ENCODE measurements around the gene PTPN23. TPM values are rescaled to one million over a fixed set of nuclear protein-coding genes. Genes with fewer than 3 reads are reported as not detected.
"Not testable (repeated sequence)": the region's sequence is repeated elsewhere in the genome, so short reads cannot be mapped to it uniquely, and the experiment has no call there.

PTPN23 gene
- total and polyA plus RNA-seq, 2 donors: 4.3 to 17.3 TPM

DNA sequence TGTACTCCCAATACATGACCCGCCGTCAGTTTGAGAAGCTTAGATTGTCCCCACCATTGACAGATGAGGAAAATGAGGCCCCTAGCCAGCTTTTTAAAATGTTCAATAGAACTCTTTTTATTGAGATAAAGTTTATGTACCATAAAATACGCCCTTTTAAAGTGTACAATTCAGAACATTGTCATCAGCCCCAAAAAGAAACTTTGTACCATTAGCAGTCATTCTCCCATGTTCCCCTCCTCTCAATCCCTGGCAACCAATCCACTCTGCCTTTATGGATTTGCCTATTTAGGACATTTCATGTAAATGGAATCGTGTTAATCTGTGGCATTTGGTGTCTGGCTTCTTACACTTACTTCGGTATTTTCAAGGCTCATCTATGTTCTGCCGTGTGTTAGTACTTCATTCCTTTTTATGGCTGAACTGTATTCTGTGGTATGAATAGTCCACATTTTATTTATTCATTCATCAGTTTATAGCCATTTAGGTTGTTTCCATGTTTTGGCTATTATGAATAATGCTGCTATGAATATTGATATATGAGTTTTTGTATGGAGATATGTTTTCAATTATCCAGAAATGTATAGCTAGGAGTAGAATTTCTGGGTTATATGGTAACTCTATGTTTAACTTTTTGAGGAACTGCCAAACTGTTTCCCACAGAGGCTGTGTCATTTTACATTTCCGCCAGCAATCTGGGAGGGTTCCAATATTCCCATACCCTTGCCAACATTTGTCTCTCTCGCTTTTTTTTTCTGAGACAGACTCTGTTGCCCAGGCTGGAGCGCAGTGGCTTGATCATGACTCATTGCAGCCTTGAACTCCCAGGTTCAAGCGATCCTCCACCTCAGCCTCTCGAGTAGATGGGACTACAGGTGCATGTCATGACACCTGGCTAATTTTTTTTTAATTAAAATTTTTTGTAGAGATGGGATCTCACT, 15.3 kb upstream of the PTPN23 start:
- DNase-seq (ENCODE audit: low read depth in 6 of 9, low spot score in 9 of 9): no peak
- no peak overlapping the region for H3K27ac ChIP-seq (ENCODE audit: low read depth in 1 of 2, low read length in 1 of 2)
- WGBS: 93% methylated on average over 11 of the region's 11 CpGs
- no peak overlapping the region for H3K4me3 ChIP-seq (ENCODE audit: low read length in 2 of 2)
- H3K4me1 ChIP-seq (ENCODE audit: control insufficient read depth in 2 of 2, insufficient read depth in 2 of 2, low read length in 2 of 2): peaks cover 0 to 4% of the 10 kb centered on the region in 2 donors
- no peaks in the 10 kb centered on the region for H3K27me3 ChIP-seq (ENCODE audit: control insufficient read depth in 2 of 2, insufficient read depth in 1 of 2, low read length in 1 of 2)
- no peaks in the 10 kb centered on the region for H3K36me3 ChIP-seq (ENCODE audit: control insufficient read depth in 2 of 2, insufficient read depth in 2 of 2, low read length in 1 of 2)
- H3K9me3 ChIP-seq (ENCODE audit: control insufficient read depth in 2 of 2, insufficient read depth in 1 of 2, low read length in 1 of 2): peaks cover 0 to 9% of the 10 kb centered on the region in 2 donors

DNA sequence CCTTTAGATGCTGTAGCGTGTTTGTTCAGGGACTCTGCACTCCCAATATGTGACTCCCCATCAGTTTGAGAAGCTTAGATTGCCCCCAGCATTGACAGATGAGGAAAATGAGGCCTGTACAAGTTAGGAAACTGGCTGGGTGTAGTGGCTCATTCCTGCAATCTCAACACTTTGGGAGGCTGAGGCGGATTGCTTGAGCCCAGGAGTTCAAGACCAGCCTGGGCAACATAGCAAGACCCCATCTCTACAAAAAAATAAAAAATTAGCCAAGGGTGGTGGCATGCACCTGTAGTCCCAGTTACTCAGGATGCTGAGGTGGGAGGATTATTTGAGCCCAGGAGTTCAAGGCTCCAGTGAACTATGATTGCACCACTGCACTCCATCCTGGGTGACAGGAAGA, 14.0 kb upstream of the PTPN23 start:
- over 99% methylated on average over 2 of the region's 2 CpGs for WGBS
- no peak overlapping the region for H3K27ac ChIP-seq (ENCODE audit: low read depth in 1 of 2, low read length in 1 of 2)
- no peak for DNase-seq (ENCODE audit: low read depth in 6 of 9, low spot score in 9 of 9)
- H3K9me3 ChIP-seq (ENCODE audit: control insufficient read depth in 2 of 2, insufficient read depth in 1 of 2, low read length in 1 of 2): peaks cover 0 to 8% of the 10 kb centered on the region in 2 donors
- no peaks in the 10 kb centered on the region for H3K36me3 ChIP-seq (ENCODE audit: control insufficient read depth in 2 of 2, insufficient read depth in 2 of 2, low read length in 1 of 2)
- H3K4me1 ChIP-seq (ENCODE audit: control insufficient read depth in 2 of 2, insufficient read depth in 2 of 2, low read length in 2 of 2): peaks cover 0 to 4% of the 10 kb centered on the region in 2 donors
- no peaks in the 10 kb centered on the region for H3K27me3 ChIP-seq (ENCODE audit: control insufficient read depth in 2 of 2, insufficient read depth in 1 of 2, low read length in 1 of 2)
- no peak overlapping the region for H3K4me3 ChIP-seq (ENCODE audit: low read length in 2 of 2)

DNA sequence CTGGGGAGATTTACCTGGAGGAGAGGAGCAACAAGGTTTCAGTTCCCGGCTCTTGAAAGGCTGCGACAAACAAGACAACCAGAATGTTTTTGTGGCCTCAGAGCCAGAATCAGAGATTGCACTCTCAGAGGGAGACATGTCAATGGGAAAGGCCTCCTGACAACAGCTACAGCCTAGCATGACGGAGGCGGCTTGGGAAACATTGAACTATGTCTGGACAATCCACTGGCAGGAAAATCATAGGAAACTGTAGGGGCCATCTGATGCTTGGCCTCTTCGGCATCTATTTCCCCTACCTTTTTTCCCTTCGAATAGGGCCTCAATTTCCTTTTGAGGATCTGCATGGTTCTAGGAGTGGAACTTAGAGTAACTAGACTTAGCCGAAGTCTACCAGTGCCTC, 13.2 kb upstream of the PTPN23 start:
- Histone ChIP-seq H3K27me3 (ENCODE audit: control insufficient read depth in 2 of 2, insufficient read depth in 1 of 2, low read length in 1 of 2) (no peaks in the 10 kb centered on the region), H3K27ac (ENCODE audit: low read depth in 1 of 2, low read length in 1 of 2) (no peak overlapping the region), H3K4me3 (ENCODE audit: low read length in 2 of 2) (no peak overlapping the region), H3K36me3 (ENCODE audit: control insufficient read depth in 2 of 2, insufficient read depth in 2 of 2, low read length in 1 of 2) (no peaks in the 10 kb centered on the region), H3K4me1 (ENCODE audit: control insufficient read depth in 2 of 2, insufficient read depth in 2 of 2, low read length in 2 of 2) (peaks cover 0 to 2% of the 10 kb centered on the region in 2 donors), H3K9me3 (ENCODE audit: control insufficient read depth in 2 of 2, insufficient read depth in 1 of 2, low read length in 1 of 2) (peaks cover 0 to 4% of the 10 kb centered on the region in 2 donors)
- 95% methylated on average over 7 of the region's 7 CpGs for WGBS
- no peak for DNase-seq (ENCODE audit: low read depth in 6 of 9, low spot score in 9 of 9)

DNA sequence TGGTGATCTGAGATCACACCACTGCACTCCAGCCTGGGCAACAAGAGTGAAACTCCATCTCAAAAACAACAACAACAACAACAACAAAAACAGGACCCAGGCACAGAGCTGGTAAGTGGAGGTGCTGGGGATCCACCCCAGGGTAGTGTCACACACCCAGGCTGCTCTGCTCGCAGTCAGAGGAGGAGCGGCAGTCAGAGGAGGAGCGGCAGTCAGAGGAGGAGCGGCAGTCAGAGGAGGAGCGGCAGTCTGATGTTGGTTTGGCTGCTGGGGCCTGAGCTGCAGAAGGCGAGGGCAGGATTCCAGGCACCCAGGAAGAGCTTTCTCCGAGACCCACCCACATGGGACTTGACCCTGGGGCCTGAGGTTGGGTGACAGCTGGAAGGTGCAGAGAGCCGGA, 10.8 kb upstream of the PTPN23 start:
- not testable (repeated sequence) for DNase-seq (ENCODE audit: low read depth in 6 of 9, low spot score in 9 of 9); H3K4me3 ChIP-seq (ENCODE audit: low read length in 2 of 2); H3K9me3 ChIP-seq (ENCODE audit: control insufficient read depth in 2 of 2, insufficient read depth in 1 of 2, low read length in 1 of 2); H3K36me3 ChIP-seq (ENCODE audit: control insufficient read depth in 2 of 2, insufficient read depth in 2 of 2, low read length in 1 of 2); H3K27me3 ChIP-seq (ENCODE audit: control insufficient read depth in 2 of 2, insufficient read depth in 1 of 2, low read length in 1 of 2); H3K27ac ChIP-seq (ENCODE audit: low read depth in 1 of 2, low read length in 1 of 2); H3K4me1 ChIP-seq (ENCODE audit: control insufficient read depth in 2 of 2, insufficient read depth in 2 of 2, low read length in 2 of 2)
- WGBS: 96% methylated on average over 8 of the region's 8 CpGs

DNA sequence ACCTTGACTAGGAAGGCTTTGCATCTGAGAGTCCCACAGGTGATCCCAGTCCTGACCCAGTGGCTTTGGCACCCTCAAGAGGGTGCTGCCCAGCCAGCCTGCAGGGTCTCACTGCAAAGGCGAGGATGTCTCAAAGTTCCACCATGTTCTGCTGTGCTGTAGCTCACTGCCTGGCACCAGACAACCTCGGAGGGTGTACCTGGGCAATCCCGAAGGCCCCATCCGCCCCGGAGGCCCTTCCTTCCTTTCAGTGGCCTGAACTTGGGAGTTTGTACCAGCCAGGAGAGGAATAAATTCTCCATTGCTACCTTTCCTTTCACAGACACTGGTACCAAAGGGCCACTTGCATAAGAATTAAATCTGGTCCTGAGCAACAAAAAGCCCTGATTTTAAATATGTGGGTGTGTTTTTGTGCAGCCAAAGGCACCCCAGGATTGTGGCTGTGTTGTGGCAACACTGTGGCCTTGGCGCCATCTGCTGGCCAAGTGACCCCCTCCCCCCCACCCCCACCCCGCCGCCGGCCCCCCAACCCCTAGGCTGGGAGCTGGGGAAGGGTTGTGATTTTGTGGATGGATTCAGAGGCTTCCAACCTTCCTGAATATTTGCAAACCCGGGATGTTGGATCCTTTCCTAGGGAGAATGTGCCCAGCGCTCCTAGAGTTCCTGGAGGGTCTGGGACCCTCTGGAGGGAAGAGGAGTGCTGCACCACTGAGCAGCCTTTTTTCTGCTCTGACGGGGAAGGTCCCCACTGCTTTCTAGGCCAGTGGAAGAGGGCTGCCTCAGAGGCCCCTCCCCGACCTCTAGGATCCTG, 9.7 kb upstream of the PTPN23 start:
- Histone ChIP-seq H3K36me3 (ENCODE audit: control insufficient read depth in 2 of 2, insufficient read depth in 2 of 2, low read length in 1 of 2) (no peaks in the 10 kb centered on the region), H3K27ac (ENCODE audit: low read depth in 1 of 2, low read length in 1 of 2) (no peak overlapping the region), H3K4me1 (ENCODE audit: control insufficient read depth in 2 of 2, insufficient read depth in 2 of 2, low read length in 2 of 2) (no peaks in the 10 kb centered on the region), H3K27me3 (ENCODE audit: control insufficient read depth in 2 of 2, insufficient read depth in 1 of 2, low read length in 1 of 2) (no peaks in the 10 kb centered on the region), H3K4me3 (ENCODE audit: low read length in 2 of 2) (no peak overlapping the region), H3K9me3 (ENCODE audit: control insufficient read depth in 2 of 2, insufficient read depth in 1 of 2, low read length in 1 of 2) (no peaks in the 10 kb centered on the region)
- 47% methylated on average over 13 of the region's 13 CpGs for WGBS
- DNase-seq (ENCODE audit: low read depth in 6 of 9, low spot score in 9 of 9): peak in 2 of 9 donors; percentile 21 to 23

DNA sequence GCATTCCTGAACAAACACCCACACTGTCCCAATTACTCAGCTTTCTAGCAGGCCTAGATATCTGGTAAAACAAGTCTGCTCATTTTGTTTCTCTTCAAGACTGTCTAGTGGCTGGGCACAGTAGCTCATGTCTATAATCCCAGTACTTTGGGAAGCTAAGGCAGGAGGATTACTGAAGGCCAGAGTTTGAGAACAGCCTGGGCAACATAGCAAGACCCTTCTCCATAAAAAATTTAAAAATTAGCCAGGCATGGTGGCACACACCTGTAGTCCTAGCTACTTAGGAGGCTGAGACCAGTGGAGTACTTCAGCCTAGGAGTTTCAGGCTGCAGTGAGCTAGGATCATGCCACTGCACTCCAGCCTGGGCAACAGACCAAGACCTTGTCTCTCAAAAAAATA, 6.2 kb upstream of the PTPN23 start:
- H3K27ac ChIP-seq (ENCODE audit: low read depth in 1 of 2, low read length in 1 of 2): no peak overlapping the region
- no peaks in the 10 kb centered on the region for H3K9me3 ChIP-seq (ENCODE audit: control insufficient read depth in 2 of 2, insufficient read depth in 1 of 2, low read length in 1 of 2)
- no peak overlapping the region for H3K4me3 ChIP-seq (ENCODE audit: low read length in 2 of 2)
- no peaks in the 10 kb centered on the region for H3K36me3 ChIP-seq (ENCODE audit: control insufficient read depth in 2 of 2, insufficient read depth in 2 of 2, low read length in 1 of 2)
- no peak for DNase-seq (ENCODE audit: low read depth in 6 of 9, low spot score in 9 of 9)
- H3K27me3 ChIP-seq (ENCODE audit: control insufficient read depth in 2 of 2, insufficient read depth in 1 of 2, low read length in 1 of 2): no peaks in the 10 kb centered on the region
- peaks cover 0 to 4% of the 10 kb centered on the region in 2 donors for H3K4me1 ChIP-seq (ENCODE audit: control insufficient read depth in 2 of 2, insufficient read depth in 2 of 2, low read length in 2 of 2)

DNA sequence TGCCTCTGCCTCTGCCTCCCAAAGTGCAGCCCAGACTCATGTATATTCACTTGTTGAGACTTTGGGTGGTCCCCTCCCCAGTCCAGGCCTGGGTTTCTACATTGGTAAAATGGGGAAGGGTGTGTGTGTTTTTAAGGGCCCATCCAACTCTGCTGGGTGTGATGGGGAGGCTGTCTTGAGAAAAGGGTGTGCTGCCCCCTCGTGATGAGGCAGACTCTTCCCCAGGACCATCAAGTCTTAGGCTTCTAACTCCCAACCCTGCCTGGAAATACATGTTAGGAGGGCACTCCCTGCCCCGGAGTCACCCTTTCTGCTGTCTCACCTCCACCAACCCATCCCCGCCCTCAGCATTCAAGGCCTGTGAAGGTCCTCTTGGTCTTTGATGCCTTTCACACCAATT, 4.4 kb upstream of the PTPN23 start:
- no peaks in the 10 kb centered on the region for H3K27me3 ChIP-seq (ENCODE audit: control insufficient read depth in 2 of 2, insufficient read depth in 1 of 2, low read length in 1 of 2)
- no peaks in the 10 kb centered on the region for H3K9me3 ChIP-seq (ENCODE audit: control insufficient read depth in 2 of 2, insufficient read depth in 1 of 2, low read length in 1 of 2)
- 96% methylated on average over 3 of the region's 3 CpGs for WGBS
- H3K4me1 ChIP-seq (ENCODE audit: control insufficient read depth in 2 of 2, insufficient read depth in 2 of 2, low read length in 2 of 2): peaks cover 2 to 16% of the 10 kb centered on the region in 2 donors
- H3K4me3 ChIP-seq (ENCODE audit: low read length in 2 of 2): no peak overlapping the region
- no peak overlapping the region for H3K27ac ChIP-seq (ENCODE audit: low read depth in 1 of 2, low read length in 1 of 2)
- no peaks in the 10 kb centered on the region for H3K36me3 ChIP-seq (ENCODE audit: control insufficient read depth in 2 of 2, insufficient read depth in 2 of 2, low read length in 1 of 2)
- DNase-seq (ENCODE audit: low read depth in 6 of 9, low spot score in 9 of 9): no peak

DNA sequence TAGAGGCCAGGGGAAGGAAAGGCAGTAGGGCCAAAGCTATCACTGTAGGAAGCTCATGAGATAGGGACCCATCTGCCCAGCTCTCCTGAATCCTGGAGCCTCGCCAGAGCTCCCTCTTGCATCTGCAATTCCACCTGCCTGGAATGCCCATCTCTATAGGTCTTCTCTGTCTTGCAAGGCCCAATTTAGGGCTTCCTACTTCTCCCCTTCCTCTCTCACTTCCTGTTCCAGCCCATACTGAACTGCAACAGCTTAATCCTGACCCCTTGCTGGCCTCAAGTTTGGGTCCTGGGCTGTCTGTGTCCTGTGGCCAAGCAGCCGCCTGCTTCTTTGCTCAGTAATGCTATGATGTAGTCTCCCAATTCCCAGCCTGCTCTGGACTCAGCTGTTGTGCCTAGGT, 3.6 kb upstream of the PTPN23 start:
- no peak for DNase-seq (ENCODE audit: low read depth in 6 of 9, low spot score in 9 of 9)
- Histone ChIP-seq H3K36me3 (ENCODE audit: control insufficient read depth in 2 of 2, insufficient read depth in 2 of 2, low read length in 1 of 2) (no peaks in the 10 kb centered on the region), H3K27me3 (ENCODE audit: control insufficient read depth in 2 of 2, insufficient read depth in 1 of 2, low read length in 1 of 2) (no peaks in the 10 kb centered on the region), H3K4me3 (ENCODE audit: low read length in 2 of 2) (no peak overlapping the region), H3K27ac (ENCODE audit: low read depth in 1 of 2, low read length in 1 of 2) (no peak overlapping the region), H3K4me1 (ENCODE audit: control insufficient read depth in 2 of 2, insufficient read depth in 2 of 2, low read length in 2 of 2) (peaks cover 8 to 23% of the 10 kb centered on the region in 2 donors), H3K9me3 (ENCODE audit: control insufficient read depth in 2 of 2, insufficient read depth in 1 of 2, low read length in 1 of 2) (no peaks in the 10 kb centered on the region)
- 96% methylated on average over 2 of the region's 2 CpGs for WGBS

DNA sequence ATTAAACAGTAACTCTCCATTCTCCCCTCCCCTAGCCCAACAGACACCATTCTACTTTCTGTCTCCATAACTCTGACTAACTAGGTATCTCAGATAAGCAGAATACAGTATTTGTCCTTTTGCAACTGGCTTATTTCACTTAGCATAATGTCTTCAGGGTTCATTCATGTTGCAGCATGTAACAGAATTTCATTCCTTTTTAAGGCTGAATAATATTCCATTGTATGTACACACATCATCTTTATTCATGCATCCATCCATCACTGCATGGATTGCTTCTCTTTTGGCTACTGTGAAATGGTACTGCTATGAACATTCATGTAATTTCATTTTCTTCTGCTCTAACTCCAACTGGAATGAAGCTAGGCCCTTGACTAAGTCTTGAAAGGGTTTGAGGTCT, 2.0 kb upstream of the PTPN23 start:
- DNase-seq (ENCODE audit: low read depth in 6 of 9, low spot score in 9 of 9): no peak
- Histone ChIP-seq H3K4me1 (ENCODE audit: control insufficient read depth in 2 of 2, insufficient read depth in 2 of 2, low read length in 2 of 2) (peaks cover 8 to 24% of the 10 kb centered on the region in 2 donors), H3K4me3 (ENCODE audit: low read length in 2 of 2) (no peak overlapping the region), H3K36me3 (ENCODE audit: control insufficient read depth in 2 of 2, insufficient read depth in 2 of 2, low read length in 1 of 2) (no peaks in the 10 kb centered on the region), H3K9me3 (ENCODE audit: control insufficient read depth in 2 of 2, insufficient read depth in 1 of 2, low read length in 1 of 2) (no peaks in the 10 kb centered on the region), H3K27ac (ENCODE audit: low read depth in 1 of 2, low read length in 1 of 2) (no peak overlapping the region), H3K27me3 (ENCODE audit: control insufficient read depth in 2 of 2, insufficient read depth in 1 of 2, low read length in 1 of 2) (no peaks in the 10 kb centered on the region)

Data from thymus (tissue), 11 donors.